HepG2 (cell line): Measurements from ENCODE around the gene RRP12. TPM values are rescaled to one million over a fixed set of nuclear protein-coding genes. Genes with fewer than 3 reads are reported as not detected.
A peak's percentile ranks its signal among the peaks of the same experiment; 100 is the strongest.

ENCODE experiments used
- KIAA2018 ChIP-seq: sonication (generic); formaldehyde crosslinking; IDR thresholded peaks from 2 replicates; pipeline ENCODE4 v1.5.0; 2020; ENCODE audit warnings: mild to moderate bottlenecking, missing genetic modification reagents, borderline replicate concordance
- SNAPC2 ChIP-seq: sonication (generic); formaldehyde crosslinking; IDR thresholded peaks from 2 replicates; pipeline ENCODE4 v1.8.1; 2022; ENCODE audit warnings: mild to moderate bottlenecking, missing genetic modification reagents
- TGIF2 ChIP-seq: IDR thresholded peaks from 2 replicates; pipeline ENCODE4 v1.6.1; 2016; ENCODE audit warnings: control low read depth, missing compliant biosample characterization
- ZBTB3 ChIP-seq: sonication (generic); formaldehyde crosslinking; IDR thresholded peaks from 2 replicates; pipeline ENCODE4 v1.4.0; 2020; ENCODE audit warnings: low read depth, mild to moderate bottlenecking, moderate library complexity, missing genetic modification reagents, borderline replicate concordance
- ZFYVE20 ChIP-seq: sonication (generic); formaldehyde crosslinking; IDR thresholded peaks from 2 replicates; pipeline ENCODE4 v1.8.0; 2023; ENCODE audit warnings: low read depth, mild to moderate bottlenecking, moderate library complexity, missing genetic modification reagents, borderline replicate concordance
- ZNF20 ChIP-seq: sonication (generic); formaldehyde crosslinking; IDR thresholded peaks from 2 replicates; pipeline ENCODE4 v1.4.0; 2020; ENCODE audit warnings: mild to moderate bottlenecking, moderate library complexity, missing genetic modification reagents
- ZNF280D ChIP-seq: sonication (generic); formaldehyde crosslinking; IDR thresholded peaks from 2 replicates; pipeline ENCODE4 v1.5.1; 2020; ENCODE audit warnings: mild to moderate bottlenecking, missing genetic modification reagents
- ZNF777 ChIP-seq: sonication (generic); formaldehyde crosslinking; IDR thresholded peaks from 2 replicates; pipeline ENCODE4 v1.4.0; 2020; ENCODE audit warnings: missing genetic modification reagents
- polyA plus RNA-seq, 8 experiments: library from polyadenylated mRNA; depleted of rRNA in 3 of 8; stranded (reverse) in 7 of 8; unstranded in 1 of 8; fragments of >200 nt; fragmentation: Illumina TruSeq in 4 of 8; extraction: Trizol in 4 of 8; gene quantifications; 2 replicates each; pipeline versions ENCODE4 v1.2.1 to v1.2.3, GENCODE V29; 2011 to 2016; ENCODE audit warnings: low read depth in 4 of 8, missing spikeins in 1 of 8, mixed read lengths in 1 of 8; ENCODE audit not compliant: insufficient read depth in 1 of 8
- total RNA-seq, 5 experiments: library from RNA; depleted of rRNA; stranded (reverse); fragments of >200 nt; fragmentation: Illumina TruSeq; extraction: Trizol; gene quantifications; 2 replicates each; pipeline ENCODE4 v1.2.3, GENCODE V29; 2016; ENCODE audit warnings: low read depth in 1 of 5
- TF ChIP-seq, protein P1 (sequence below): sonication (generic); formaldehyde crosslinking; IDR thresholded peaks from 2 replicates; pipeline ENCODE4 v1.5.1; 2020; ENCODE audit warnings: missing genetic modification reagents, mild to moderate bottlenecking, borderline replicate concordance

Gene RRP12
- total and polyA plus RNA-seq, 2 of the 13 experiments (the other 11 are each of a cell fraction or from before 2014, with no cell fraction given) = 13.2 to 39.4 TPM

DNA sequence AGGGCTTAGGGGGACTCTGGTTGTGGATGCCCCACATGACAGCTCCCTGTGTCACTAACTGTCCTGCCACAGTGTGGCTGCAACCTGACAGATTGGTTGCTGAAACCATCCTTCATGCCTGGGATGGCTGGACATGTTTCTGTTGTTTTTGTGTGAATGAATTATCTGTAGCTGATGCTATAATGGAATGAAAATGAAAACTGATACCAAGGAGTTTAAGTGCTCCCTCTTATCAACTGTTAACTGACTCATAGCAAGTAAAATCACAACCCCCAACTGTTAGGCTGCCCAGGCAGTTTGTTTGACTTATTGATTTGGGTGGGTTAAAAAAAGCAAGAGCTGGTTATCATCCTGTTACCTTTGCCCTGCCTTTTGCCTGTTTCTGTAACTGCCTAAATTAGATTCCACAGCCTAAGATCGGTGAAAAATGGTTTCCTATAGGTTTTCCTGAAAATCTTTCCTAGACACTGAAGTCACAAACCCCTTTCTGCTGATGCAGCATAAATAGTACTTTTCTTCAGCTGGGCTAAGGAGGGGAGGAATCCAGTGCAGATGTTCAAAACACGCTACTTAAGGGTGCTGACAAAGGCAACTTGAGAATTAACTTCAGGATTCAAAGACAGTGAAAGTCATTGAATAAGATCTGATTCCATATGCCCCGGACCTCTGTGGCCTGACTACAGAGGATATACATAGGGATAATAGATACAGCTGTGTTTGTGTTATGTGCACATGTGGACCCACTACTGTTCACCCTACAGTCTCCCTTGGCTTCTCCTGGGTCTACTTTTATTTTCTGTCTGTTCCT lies 72.3 kb downstream of the RRP12 start (continued):
- TF ChIP-seq KIAA2018 (CRISPR knock-in tag) (no peak), ZNF280D (CRISPR knock-in tag) (0 out of 2 replicates have a peak, but pooled peaks have one; percentile 43), TGIF2 (CRISPR knock-in tag) (0 out of 2 replicates have a peak, but pooled peaks have one; percentile 69), ZFYVE20 (CRISPR knock-in tag) (no peak), ZNF20 (no peak), ZBTB3 (no peak), SNAPC2 (CRISPR knock-in tag) (0 out of 2 replicates have a peak, but pooled peaks have one; percentile 45), ZNF777 (CRISPR knock-in tag) (no peak)
- TF ChIP-seq, protein P1, sequence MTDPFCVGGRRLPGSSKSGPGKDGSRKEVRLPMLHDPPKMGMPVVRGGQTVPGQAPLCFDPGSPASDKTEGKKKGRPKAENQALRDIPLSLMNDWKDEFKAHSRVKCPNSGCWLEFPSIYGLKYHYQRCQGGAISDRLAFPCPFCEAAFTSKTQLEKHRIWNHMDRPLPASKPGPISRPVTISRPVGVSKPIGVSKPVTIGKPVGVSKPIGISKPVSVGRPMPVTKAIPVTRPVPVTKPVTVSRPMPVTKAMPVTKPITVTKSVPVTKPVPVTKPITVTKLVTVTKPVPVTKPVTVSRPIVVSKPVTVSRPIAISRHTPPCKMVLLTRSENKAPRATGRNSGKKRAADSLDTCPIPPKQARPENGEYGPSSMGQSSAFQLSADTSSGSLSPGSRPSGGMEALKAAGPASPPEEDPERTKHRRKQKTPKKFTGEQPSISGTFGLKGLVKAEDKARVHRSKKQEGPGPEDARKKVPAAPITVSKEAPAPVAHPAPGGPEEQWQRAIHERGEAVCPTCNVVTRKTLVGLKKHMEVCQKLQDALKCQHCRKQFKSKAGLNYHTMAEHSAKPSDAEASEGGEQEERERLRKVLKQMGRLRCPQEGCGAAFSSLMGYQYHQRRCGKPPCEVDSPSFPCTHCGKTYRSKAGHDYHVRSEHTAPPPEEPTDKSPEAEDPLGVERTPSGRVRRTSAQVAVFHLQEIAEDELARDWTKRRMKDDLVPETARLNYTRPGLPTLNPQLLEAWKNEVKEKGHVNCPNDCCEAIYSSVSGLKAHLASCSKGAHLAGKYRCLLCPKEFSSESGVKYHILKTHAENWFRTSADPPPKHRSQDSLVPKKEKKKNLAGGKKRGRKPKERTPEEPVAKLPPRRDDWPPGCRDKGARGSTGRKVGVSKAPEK (CRISPR knock-in tag) = peak; percentile 70; the same call in 1 of the 2 replicates
